HCT116 (cell line): ENCODE results near the gene CLDN3. TPM values are rescaled to one million over a fixed set of nuclear protein-coding genes. Genes with fewer than 3 reads are reported as not detected.

Experiments
- ATAC-seq: fragments of 200-7000 bp; cut with Tn5 transposase; 2 replicates; pipeline ENCODE4 v1.9.1; 2020; ENCODE audit warnings: mild to moderate bottlenecking, moderate library complexity
- BruUV-seq: library from RNA; stranded (reverse); fragments of 400-500 nt; replicated peaks from 2 replicates; lab custom pipeline; 2021; lab: Mats Ljungman, UMichigan
- CTCF ChIA-PET: fragments of 300-600 bp; sonication (Branson Sonifier 250); formaldehyde crosslinking; loops from one replicate; lab custom pipeline; 2021; ENCODE audit warnings: antibody characterized with exemption; lab: Charles Lee
- POLR2A ChIA-PET: fragments of 300-600, 350-600 bp; sonication (Branson Sonifier 250); formaldehyde crosslinking; loops from one replicate; lab custom pipeline; 2021; ENCODE audit warnings: antibody characterized with exemption; lab: Charles Lee
- RAD21 ChIA-PET, 2 experiments: fragments of 300-600 bp; sonication (Branson Sonifier 250); formaldehyde crosslinking; loops; one replicate each; lab custom pipeline; 2023; ENCODE audit warnings: low total read pairs in 2 of 2; ENCODE audit not compliant: uncharacterized antibody in 2 of 2, unreplicated experiment in 2 of 2, low non-redundant PET in 1 of 2; lab: Charles Lee
- DNase-seq: peaks from one replicate; pipeline ENCODE4 v3.0.0-alpha.2; 2010; ENCODE audit warnings: low read depth, low spot score
- H2AFZ ChIP-seq: fragments of 200-600 bp; shearing (Covaris generic), sonication (generic); 2 replicates; pipeline ENCODE4 v1.6.1; 2017; ENCODE audit warnings: low read depth, mixed run types, mixed read lengths, antibody characterized with exemption, low read length; ENCODE audit not compliant: poor library complexity, severe bottlenecking
- H3K27ac ChIP-seq: 2 replicates; pipeline ENCODE4 v1.5.1; 2012; ENCODE audit warnings: low read depth, low read length
- H3K27me3 ChIP-seq: fragments of 200-600 bp; sonication (generic); 2 replicates; pipeline ENCODE4 v1.6.1; 2016; ENCODE audit warnings: mixed run types, low read length, mixed read lengths; ENCODE audit not compliant: insufficient read depth
- H3K36me3 ChIP-seq, 2 experiments: fragments of 200-500 bp in 1 of 2; fragments of 200-600 bp in 1 of 2; sonication (Bioruptor generic) in 1 of 2; sonication (generic) in 1 of 2; 2 replicates each; pipeline versions ENCODE4 v1.5.1 to v1.6.1; 2014 to 2016; ENCODE audit warnings: low read length in 2 of 2, inconsistent platforms in 1 of 2, mixed read lengths in 1 of 2, mixed run types in 1 of 2; ENCODE audit not compliant: insufficient read depth in 2 of 2, control insufficient read depth in 1 of 2
- H3K4me1 ChIP-seq, 2 experiments: fragments of 200-600 bp in 1 of 2; sonication (generic) in 1 of 2; 2 replicates each; pipeline versions ENCODE4 v1.5.1 to v1.6.1; 2012 to 2017; ENCODE audit warnings: low read length in 2 of 2, inconsistent platforms in 1 of 2, mild to moderate bottlenecking in 1 of 2, mixed read lengths in 1 of 2, mixed run types in 1 of 2, moderate library complexity in 1 of 2; ENCODE audit not compliant: insufficient read depth in 2 of 2, control insufficient read depth in 1 of 2
- H3K4me2 ChIP-seq: fragments of 200-600 bp; sonication (generic); 2 replicates; pipeline ENCODE4 v1.6.1; 2017; ENCODE audit warnings: mixed run types, low read length, mixed read lengths
- H3K4me3 ChIP-seq, 2 experiments: fragments of 200-600 bp in 1 of 2; sonication (generic) in 1 of 2; replicated peaks in 1 of 2; 2 replicates each; pipeline ENCODE4 v1.5.1; 2011 to 2016; ENCODE audit warnings: low read length in 2 of 2, control low read depth in 1 of 2, low read depth in 1 of 2, mild to moderate bottlenecking in 1 of 2, mixed read lengths in 1 of 2, mixed run types in 1 of 2
- H3K79me2 ChIP-seq: fragments of 200-600 bp; sonication (generic); 2 replicates; pipeline ENCODE4 v1.6.1; 2017; ENCODE audit warnings: mild to moderate bottlenecking, mixed run types, low read length, moderate library complexity, mixed read lengths; ENCODE audit not compliant: insufficient read depth
- H3K9ac ChIP-seq: fragments of 200-600 bp; sonication (generic); 2 replicates; pipeline ENCODE4 v1.6.1; 2016; ENCODE audit warnings: low read length, mixed read lengths
- H3K9me2 ChIP-seq: fragments of 200-600 bp; sonication (generic), shearing (Covaris generic); 2 replicates; pipeline ENCODE4 v1.6.1; 2017; ENCODE audit warnings: mixed run types, mild to moderate bottlenecking, moderate library complexity; ENCODE audit not compliant: insufficient read depth
- H3K9me3 ChIP-seq, 2 experiments: fragments of 200-500 bp in 1 of 2; fragments of 200-600 bp in 1 of 2; sonication (Bioruptor generic) in 1 of 2; sonication (generic) in 1 of 2; 2 replicates each; pipeline ENCODE4 v1.6.1; 2014 to 2017; ENCODE audit warnings: low read length in 2 of 2, mixed read lengths in 2 of 2, inconsistent platforms in 1 of 2, low read depth in 1 of 2, mild to moderate bottlenecking in 1 of 2, mixed run types in 1 of 2, moderate library complexity in 1 of 2; ENCODE audit not compliant: control insufficient read depth in 1 of 2, insufficient read depth in 1 of 2
- H4K20me1 ChIP-seq: fragments of 200-600 bp; sonication (generic), shearing (Covaris generic); 2 replicates; pipeline ENCODE4 v1.6.1; 2017; ENCODE audit warnings: mixed run types, mild to moderate bottlenecking, moderate library complexity; ENCODE audit not compliant: insufficient read depth
- ATF3 ChIP-seq: IDR thresholded peaks from 2 replicates; pipeline ENCODE4 v1.6.1; 2012
- CBX3 ChIP-seq: IDR thresholded peaks from 2 replicates; pipeline ENCODE4 v1.6.1; 2012; ENCODE audit warnings: low read depth
- CTCF ChIP-seq, 3 experiments: fragments of 200-600 bp in 1 of 3; sonication (generic) in 1 of 3; IDR thresholded peaks in 2 of 3; conservative IDR thresholded peaks in 1 of 3; 2 replicates each; pipeline ENCODE4 v1.5.1; 2012 to 2017; ENCODE audit warnings: low read depth in 2 of 3, low read length in 2 of 3, antibody characterized with exemption in 1 of 3, borderline replicate concordance in 1 of 3, control low read depth in 1 of 3, mild to moderate bottlenecking in 1 of 3, mixed read lengths in 1 of 3, mixed run types in 1 of 3, moderate library complexity in 1 of 3; ENCODE audit not compliant: insufficient read depth in 1 of 3
- FOSL1 ChIP-seq: IDR thresholded peaks from 2 replicates; pipeline ENCODE4 v1.6.1; 2012; ENCODE audit warnings: low read depth
- JUND ChIP-seq: IDR thresholded peaks from 2 replicates; pipeline ENCODE4 v1.6.1; 2012
- MAX ChIP-seq: IDR thresholded peaks from 2 replicates; pipeline ENCODE4 v1.6.1; 2012
- POLR2AphosphoS5 ChIP-seq: IDR thresholded peaks from 2 replicates; pipeline ENCODE4 v1.6.1; 2011; ENCODE audit warnings: mild to moderate bottlenecking, low read depth, low read length, moderate library complexity
- RAD21 ChIP-seq: IDR thresholded peaks from 2 replicates; pipeline ENCODE4 v1.6.1; 2012; ENCODE audit warnings: low read depth, mild to moderate bottlenecking
- SIN3A ChIP-seq: IDR thresholded peaks from 2 replicates; pipeline ENCODE4 v1.6.1; 2012; ENCODE audit warnings: low read depth
- SP1 ChIP-seq: IDR thresholded peaks from 2 replicates; pipeline ENCODE4 v1.6.1; 2012; ENCODE audit warnings: low read depth
- YY1 ChIP-seq: IDR thresholded peaks from 2 replicates; pipeline ENCODE4 v1.6.1; 2011; ENCODE audit warnings: low read length, low read depth, moderate library complexity, mild to moderate bottlenecking; ENCODE audit not compliant: insufficient replicate concordance; ENCODE audit errors: extremely low read depth
- ZFX ChIP-seq: fragments of 450-650 bp; IDR thresholded peaks from 2 replicates; pipeline ENCODE4 v1.6.1; 2017
- intact Hi-C: fragments of 100-400 bp; cut with micrococcal nuclease; formaldehyde crosslinking; loops from 2 replicates; pipeline ENCODE4 v1.10.0; 2022
- total RNA-seq: library from RNA; stranded (reverse); gene quantifications from one replicate; pipeline ENCODE4 v1.2.1, GENCODE V29; 2021; ENCODE audit not compliant: unreplicated experiment

The CLDN3 gene
- total RNA-seq, 1 experiment from 2014 or later = 19.2 TPM

GRCh38 chr7:73810998-73811360, 40.9 kb upstream of the CLDN3 start:
- CTCF ChIA-PET = interaction anchor here (0.7 to 2.0 kb wide), 8 partner anchors 11 to 32 kb away, joined by 3 to 12 read pairs (median 4); partner anchors contain the start of gene METTL27
- BruUV-seq = no TSS peak
- Histone ChIP-seq H4K20me1 (no peaks in the 10 kb centered on the region), H3K9ac (peak overlapping the region; percentile 23; the same call in 1 of the 2 replicates), H3K36me3 (no peaks in the 10 kb centered on the region), H3K9me3 (no peaks in the 10 kb centered on the region), H3K27ac (peak overlapping the region; percentile 85; the same call in 1 of the 2 replicates)
- POLR2A ChIA-PET = interaction anchor here (0.6 to 3.9 kb wide), 6 partner anchors 11 to 826 kb away, joined by 3 to 41 read pairs (median 8); partner anchors contain the start of genes CLDN4 and METTL27
- peak in 2 of 3 experiments; percentile 37 to 44; a peak in 4 of 6 replicates for TF ChIP-seq CTCF (IDR thresholded peaks at IDR 0.05 in 2 of 3, conservative IDR thresholded peaks at IDR 0.05 in 1 of 3; ENCODE audit: borderline replicate concordance in 1 of 3, insufficient read depth in 1 of 3, low read depth in 2 of 3, low read length in 2 of 3)
- no peak for TF ChIP-seq SIN3A
- TF ChIP-seq, all 23 proteins: peak for 1
- peak overlapping the region; percentile 40; the same call in 1 of the 2 replicates for H3K4me2 ChIP-seq
- intact Hi-C loops = loop anchor here (1.0 kb wide), 1 partner anchor 44 kb away; no protein-coding TSS in a partner anchor
- H3K79me2 ChIP-seq = no peaks in the 10 kb centered on the region
- H3K9me2 ChIP-seq = no peaks in the 10 kb centered on the region
- no peak overlapping the region for H3K4me3 ChIP-seq
- H3K27me3 ChIP-seq = no peaks in the 10 kb centered on the region
- DNase-seq = no peak
- peak; percentile 37; the same call in 1 of the 2 replicates for ATAC-seq
- H2AFZ ChIP-seq = no peak overlapping the region
- RAD21 ChIA-PET = interaction anchor here in 1 of 2 experiments (0.7 to 1.5 kb wide), 3 partner anchors 17 to 22 kb away, joined by 3 to 5 read pairs (median 4); no protein-coding TSS in a partner anchor
- peaks cover 35 to 63% of the 10 kb centered on the region in 2 experiments for H3K4me1 ChIP-seq

- RAD21 ChIA-PET = interaction anchor here (0.6 to 1.7 kb wide), 4 partner anchors 10 to 33 kb away, joined by 3 to 6 read pairs (median 3); no protein-coding TSS in a partner anchor
- peak; percentile 64 for ATAC-seq
- peaks cover 43 to 71% of the 10 kb centered on the region in 2 experiments for H3K4me1 ChIP-seq
- POLR2A ChIA-PET = interaction anchor here (1.0 to 3.9 kb wide), 9 partner anchors 11 to 75 kb away, joined by 3 to 41 read pairs (median 6); partner anchors contain the start of genes CLDN4 and METTL27
- TSS peak; percentile 53 for BruUV-seq
- intact Hi-C loops = loop anchor here (2.0 to 5.0 kb wide), 2 partner anchors 13 to 67 kb away; no protein-coding TSS in a partner anchor
- peak overlapping the region; percentile 45 to 52 for H3K4me3 ChIP-seq
- H4K20me1 ChIP-seq = no peaks in the 10 kb centered on the region
- no peaks in the 10 kb centered on the region for H3K9me2 ChIP-seq
- no peaks in the 10 kb centered on the region for H3K79me2 ChIP-seq
- H2AFZ ChIP-seq = no peak overlapping the region
- H3K9me3 ChIP-seq = no peaks in the 10 kb centered on the region
- H3K36me3 ChIP-seq = no peaks in the 10 kb centered on the region
- H3K4me2 ChIP-seq = peak overlapping the region; percentile 76
- no peaks in the 10 kb centered on the region for H3K27me3 ChIP-seq
- peak overlapping the region; percentile 65 for H3K9ac ChIP-seq
- TF ChIP-seq RAD21 = peak; percentile 27; the same call in 1 of the 2 replicates
- TF ChIP-seq ZFX = 0 out of 2 replicates have a peak, but pooled peaks have one; percentile 9
- peak; percentile 74 for TF ChIP-seq FOSL1
- no peak; the same call in none of the 2 replicates for TF ChIP-seq CBX3
- peak; percentile 79 for TF ChIP-seq JUND
- no peak for TF ChIP-seq ATF3
- TF ChIP-seq POLR2AphosphoS5 = peak; percentile 63
- TF ChIP-seq MAX = peak; percentile 52; the same call in 1 of the 2 replicates
- TF ChIP-seq SP1 = peak; percentile 57
- TF ChIP-seq YY1 = peak; percentile 89
- TF ChIP-seq, all 23 proteins: peak for 8
- CTCF ChIA-PET = interaction anchor here (0.7 to 1.9 kb wide), 4 partner anchors 10 to 33 kb away, joined by 3 to 6 read pairs (median 4); partner anchors contain the start of gene METTL27
- peak overlapping the region; percentile 85 for H3K27ac ChIP-seq
- DNase-seq = peak; percentile 67
Measured at GRCh38 chr7:73809467-73809951, 39.4 kb upstream of the CLDN3 start.
